Activated CD8-positive, alpha-beta T cell treated with anti-CD3 and anti-CD28 coated beads for 36 hours (primary cell): ENCODE measurements around the gene DGCR6. TPM values are rescaled to one million over a fixed set of nuclear protein-coding genes. Genes with fewer than 3 reads are reported as not detected.
A peak's percentile ranks its signal among the peaks of the same experiment; 100 is the strongest.
"Not testable (repeated sequence)": the region's sequence is repeated elsewhere in the genome, so short reads cannot be mapped to it uniquely, and the experiment has no call there.

Experiments used
- ATAC-seq: fragments of 200-7000 bp; cut with Tn5 transposase; one replicate; pipeline ENCODE4 v1.10.0; 2021; ENCODE audit warnings: mild to moderate bottlenecking, moderate library complexity
- CTCF ChIA-PET: fragments of 350-600 bp; sonication (Branson Sonifier 250); formaldehyde crosslinking; loops from one replicate; lab custom pipeline; 2021; ENCODE audit warnings: antibody characterized with exemption; lab: Charles Lee
- POLR2A ChIA-PET: fragments of 350-600 bp; sonication (Branson Sonifier 250); formaldehyde crosslinking; loops from one replicate; lab custom pipeline; 2021; ENCODE audit warnings: antibody characterized with exemption; lab: Charles Lee
- DNase-seq: peaks from one replicate; pipeline ENCODE4 v3.0.0-alpha.2; 2020
- H3K27ac Mint-ChIP-seq: one replicate; pipeline ENCODE4 v1.8.0; 2021; ENCODE audit warnings: mild to moderate bottlenecking, mixed read lengths
- H3K27me3 Mint-ChIP-seq: one replicate; pipeline ENCODE4 v1.8.0; 2021; ENCODE audit warnings: mixed read lengths
- H3K36me3 Mint-ChIP-seq: one replicate; pipeline ENCODE4 v1.8.0; 2021; ENCODE audit warnings: low read depth, mixed read lengths
- H3K4me1 Mint-ChIP-seq: one replicate; pipeline ENCODE4 v1.8.0; 2021; ENCODE audit warnings: low read depth, mixed read lengths
- H3K4me3 Mint-ChIP-seq: one replicate; pipeline ENCODE4 v1.8.0; 2021; ENCODE audit warnings: mild to moderate bottlenecking, moderate library complexity, mixed read lengths
- H3K9me3 Mint-ChIP-seq: one replicate; pipeline ENCODE4 v1.8.0; 2021; ENCODE audit warnings: mixed read lengths
- intact Hi-C: fragments of 100-400 bp; cut with micrococcal nuclease; formaldehyde crosslinking; loops from one replicate; pipeline ENCODE4 v1.10.0; 2022
- total RNA-seq, 2 experiments: library from RNA; stranded (reverse); gene quantifications; one replicate each; pipeline ENCODE4 v1.2.3, GENCODE V29; 2021
- TF ChIP-seq, protein P1 (sequence below): fragments of 200-600 bp; IDR thresholded peaks from one replicate; pipeline ENCODE4 v1.8.0; 2022; ENCODE audit warnings: antibody characterized with exemption, mild to moderate bottlenecking

The DGCR6 gene
- total RNA-seq, 2 experiments from 2014 or later, result 0.88 to 1.4 TPM

DNA sequence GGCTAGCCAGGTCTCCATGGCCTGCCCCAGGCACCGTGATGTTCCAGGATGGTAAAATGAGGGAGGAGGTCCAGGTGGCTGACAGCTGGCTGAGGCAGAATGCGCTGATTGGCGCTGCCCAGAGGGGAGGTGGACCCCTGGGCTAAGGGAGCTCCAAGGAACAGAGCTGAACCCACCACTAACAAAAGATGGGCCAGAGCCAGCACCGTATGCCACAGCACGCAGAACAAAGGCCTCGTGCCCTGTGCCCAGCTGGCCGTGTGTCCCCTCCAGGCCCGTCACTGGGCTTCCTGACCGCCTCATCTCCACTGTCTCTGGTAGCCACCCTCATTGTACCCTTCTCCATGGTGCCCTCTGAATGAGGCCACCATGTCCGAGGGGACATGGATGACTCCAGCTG, 49.6 kb downstream of the DGCR6 start:
- no peak overlapping the region for H3K4me3 Mint-ChIP-seq
- CTCF ChIA-PET, result interaction anchor here (1.1 kb wide), 1 partner anchor 674 kb away, joined by 3 read pairs; no protein-coding TSS in a partner anchor
- intact Hi-C loops, result no loop called here

DNA sequence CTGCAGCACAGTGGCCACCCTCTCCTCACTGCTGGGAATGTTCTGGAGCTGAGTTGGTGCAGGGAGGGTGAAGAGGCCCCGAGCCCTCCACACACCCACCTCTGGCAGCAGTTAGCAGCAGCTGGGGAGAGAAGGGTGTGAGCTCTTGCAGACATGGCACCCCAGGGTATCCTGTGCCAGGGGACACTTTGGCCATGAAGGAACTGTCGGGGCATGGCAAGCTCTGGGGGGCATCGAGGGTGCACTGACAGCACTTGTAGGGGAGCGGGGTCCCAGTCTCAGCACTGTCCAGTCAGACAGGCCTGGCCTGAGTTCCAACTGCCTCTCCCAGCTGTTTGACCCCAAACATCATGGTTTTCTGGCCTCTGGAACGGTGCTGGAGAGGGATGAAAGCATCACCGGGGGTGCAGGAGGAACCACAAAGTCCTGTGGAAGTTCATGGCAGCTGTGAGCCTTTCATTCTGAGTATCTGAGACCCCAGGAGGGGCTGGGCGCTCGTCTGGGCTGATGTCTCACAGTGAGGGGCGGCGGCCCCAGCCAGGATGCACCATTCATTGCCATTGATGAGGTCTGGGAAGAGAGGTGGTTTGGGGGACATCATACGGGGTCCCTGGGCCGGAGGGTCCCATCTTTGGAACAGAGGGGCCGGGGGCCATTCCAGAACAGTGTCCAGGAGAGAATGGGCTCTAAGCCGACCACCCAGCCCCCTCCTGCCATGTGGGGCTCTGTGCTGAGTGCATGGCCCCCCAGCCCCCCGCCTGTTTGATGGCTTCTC, 50.2 kb downstream of the DGCR6 start:
- H3K9me3 Mint-ChIP-seq, CTCF ChIA-PET, H3K4me3 Mint-ChIP-seq, H3K27ac Mint-ChIP-seq, intact Hi-C loops, POLR2A ChIA-PET, H3K36me3 Mint-ChIP-seq, H3K27me3 Mint-ChIP-seq, ATAC-seq, H3K4me1 Mint-ChIP-seq, DNase-seq: not testable (repeated sequence)

More for the DNA sequence above, 49.6 kb downstream of the DGCR6 start:
- TF ChIP-seq, protein P1, sequence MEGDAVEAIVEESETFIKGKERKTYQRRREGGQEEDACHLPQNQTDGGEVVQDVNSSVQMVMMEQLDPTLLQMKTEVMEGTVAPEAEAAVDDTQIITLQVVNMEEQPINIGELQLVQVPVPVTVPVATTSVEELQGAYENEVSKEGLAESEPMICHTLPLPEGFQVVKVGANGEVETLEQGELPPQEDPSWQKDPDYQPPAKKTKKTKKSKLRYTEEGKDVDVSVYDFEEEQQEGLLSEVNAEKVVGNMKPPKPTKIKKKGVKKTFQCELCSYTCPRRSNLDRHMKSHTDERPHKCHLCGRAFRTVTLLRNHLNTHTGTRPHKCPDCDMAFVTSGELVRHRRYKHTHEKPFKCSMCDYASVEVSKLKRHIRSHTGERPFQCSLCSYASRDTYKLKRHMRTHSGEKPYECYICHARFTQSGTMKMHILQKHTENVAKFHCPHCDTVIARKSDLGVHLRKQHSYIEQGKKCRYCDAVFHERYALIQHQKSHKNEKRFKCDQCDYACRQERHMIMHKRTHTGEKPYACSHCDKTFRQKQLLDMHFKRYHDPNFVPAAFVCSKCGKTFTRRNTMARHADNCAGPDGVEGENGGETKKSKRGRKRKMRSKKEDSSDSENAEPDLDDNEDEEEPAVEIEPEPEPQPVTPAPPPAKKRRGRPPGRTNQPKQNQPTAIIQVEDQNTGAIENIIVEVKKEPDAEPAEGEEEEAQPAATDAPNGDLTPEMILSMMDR, result no peak
- POLR2A ChIA-PET, result no interaction called here
- H3K4me1 Mint-ChIP-seq, result peaks cover 3% of the 10 kb centered on the region
- H3K27me3 Mint-ChIP-seq, result peaks cover 2% of the 10 kb centered on the region
- ATAC-seq, result no peak
- no peak overlapping the region for H3K27ac Mint-ChIP-seq
- DNase-seq, result no peak
- no peaks in the 10 kb centered on the region for H3K9me3 Mint-ChIP-seq
- no peaks in the 10 kb centered on the region for H3K36me3 Mint-ChIP-seq

DNA sequence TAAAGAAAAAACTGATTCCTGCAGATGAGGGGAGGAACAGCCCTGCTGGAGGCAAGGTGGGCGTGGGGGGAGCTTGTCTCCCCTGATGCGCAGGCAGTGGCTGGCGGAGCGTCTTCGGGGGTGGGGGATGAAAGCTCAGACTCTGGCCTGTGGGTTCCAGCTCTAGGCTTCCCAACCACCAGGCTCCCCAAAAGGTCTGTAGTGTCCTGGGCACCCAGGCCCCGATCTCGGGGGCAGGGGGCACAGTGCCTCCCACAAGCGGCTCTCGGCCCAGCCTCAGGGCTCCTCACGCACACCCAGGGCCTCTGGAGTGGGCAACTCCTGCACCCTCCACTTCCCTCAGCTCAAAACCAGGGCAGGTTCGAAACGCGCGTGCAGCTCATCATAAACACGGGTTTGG, 50.8 kb downstream of the DGCR6 start:
- CTCF ChIA-PET, POLR2A ChIA-PET, DNase-seq, H3K9me3 Mint-ChIP-seq, H3K4me3 Mint-ChIP-seq, H3K27me3 Mint-ChIP-seq, H3K4me1 Mint-ChIP-seq, ATAC-seq, H3K27ac Mint-ChIP-seq, H3K36me3 Mint-ChIP-seq, intact Hi-C loops: not testable (repeated sequence)

DNA sequence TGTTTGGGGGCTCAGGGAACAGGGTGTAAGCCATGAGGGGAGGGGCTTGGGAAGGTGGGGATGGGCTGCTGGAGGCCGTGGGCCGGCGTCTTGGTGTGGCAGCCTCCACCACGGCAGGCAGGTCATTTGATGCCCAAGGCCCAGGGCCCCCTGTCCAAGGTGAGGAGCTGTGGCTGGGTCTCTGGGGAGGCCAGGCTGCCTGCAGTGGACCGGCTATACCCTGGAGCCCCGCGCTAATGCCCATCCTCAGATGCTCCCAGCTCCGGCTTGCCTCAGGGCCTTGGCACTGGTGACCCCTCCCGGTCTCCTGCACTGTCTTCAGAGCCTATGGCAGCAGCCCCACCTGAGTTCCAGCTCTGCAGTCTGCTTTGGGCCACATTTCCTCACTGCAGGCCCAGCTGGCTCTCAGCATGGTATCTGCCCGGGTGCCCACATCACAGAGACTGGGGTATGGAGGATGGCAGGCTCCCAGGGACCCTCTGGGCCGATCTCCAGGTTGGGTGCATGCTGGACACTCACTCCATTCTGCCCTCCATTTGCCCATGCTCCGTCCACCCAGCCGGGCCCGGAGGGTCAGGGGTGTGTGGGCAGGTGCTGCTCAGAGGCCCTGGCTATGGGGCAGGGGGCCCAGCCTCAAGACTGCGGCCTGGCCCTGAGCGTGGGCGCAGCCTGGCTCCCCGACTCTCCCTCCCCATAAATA, 51.7 kb downstream of the DGCR6 start:
- POLR2A ChIA-PET, CTCF ChIA-PET, H3K4me1 Mint-ChIP-seq, ATAC-seq, H3K27ac Mint-ChIP-seq, H3K4me3 Mint-ChIP-seq, H3K27me3 Mint-ChIP-seq, H3K36me3 Mint-ChIP-seq, intact Hi-C loops, DNase-seq, H3K9me3 Mint-ChIP-seq: not testable (repeated sequence)

DNA sequence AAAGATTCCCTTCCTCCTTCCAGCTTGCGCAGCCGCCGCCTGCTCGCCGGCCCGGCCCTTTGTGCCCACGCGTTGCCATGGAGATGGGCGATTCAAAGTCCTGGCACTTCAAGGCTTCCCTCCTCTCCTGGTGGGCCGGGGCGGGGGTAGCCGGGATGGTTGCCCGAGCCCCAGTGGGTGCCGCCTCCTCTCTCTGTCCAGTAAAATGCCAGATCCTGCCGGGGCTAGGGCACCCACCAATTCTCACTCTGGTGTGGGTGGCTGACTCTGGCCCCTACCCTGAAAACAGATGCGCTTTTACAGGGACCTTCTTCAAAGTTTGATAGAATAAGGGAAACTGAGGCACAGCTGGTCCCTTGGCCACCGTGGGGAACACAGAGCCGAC, 52.2 kb downstream of the DGCR6 start:
- intact Hi-C loops, H3K36me3 Mint-ChIP-seq, H3K4me1 Mint-ChIP-seq, DNase-seq, H3K4me3 Mint-ChIP-seq, H3K27me3 Mint-ChIP-seq, CTCF ChIA-PET, H3K9me3 Mint-ChIP-seq, POLR2A ChIA-PET, H3K27ac Mint-ChIP-seq, ATAC-seq: not testable (repeated sequence)

DNA sequence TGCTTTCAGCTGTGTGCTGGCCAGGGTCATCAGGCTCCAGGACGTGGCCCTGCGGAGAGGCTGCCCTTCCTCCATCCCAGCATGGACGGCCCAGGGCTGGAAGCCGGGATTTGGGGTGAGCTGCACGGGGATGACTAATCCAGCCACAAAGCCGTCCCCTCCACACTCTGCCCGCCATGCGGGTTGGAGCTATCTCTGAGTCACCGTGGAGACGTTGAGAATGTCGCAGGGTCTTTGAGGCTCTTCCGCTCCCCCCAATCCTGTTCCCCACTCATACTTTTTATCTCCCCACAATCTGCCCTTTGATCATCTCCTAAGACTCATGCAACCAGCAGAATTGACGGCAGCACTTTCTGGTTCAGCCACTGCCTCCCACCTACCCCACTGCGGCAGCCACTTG, 52.6 kb downstream of the DGCR6 start:
- H3K27ac Mint-ChIP-seq, H3K9me3 Mint-ChIP-seq, POLR2A ChIA-PET, H3K4me3 Mint-ChIP-seq, CTCF ChIA-PET, H3K4me1 Mint-ChIP-seq, H3K36me3 Mint-ChIP-seq, H3K27me3 Mint-ChIP-seq, intact Hi-C loops: not testable (repeated sequence)
- ATAC-seq, result peak; percentile 72
- DNase-seq, result peak; percentile 51

DNA sequence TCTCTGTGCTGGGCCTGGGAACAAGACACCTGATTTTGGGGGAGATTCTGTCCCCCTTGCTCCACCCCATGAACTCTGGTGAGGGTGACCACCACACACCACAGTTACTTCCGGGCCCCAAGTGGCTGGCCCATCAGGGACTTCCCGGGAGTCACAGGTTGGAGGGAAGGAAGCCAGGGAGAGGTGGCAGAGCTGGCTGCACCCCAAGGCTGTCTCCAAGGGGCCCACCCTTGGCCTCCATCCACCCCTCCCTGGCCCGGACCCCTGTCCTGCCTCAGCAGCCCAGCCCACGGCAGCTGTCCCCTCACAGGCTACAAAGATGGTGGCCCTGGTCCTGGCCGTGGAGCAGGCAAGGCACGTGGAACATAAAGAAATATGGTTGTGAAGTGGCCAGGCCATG, 53.1 kb downstream of the DGCR6 start:
- intact Hi-C loops, CTCF ChIA-PET, POLR2A ChIA-PET, H3K4me1 Mint-ChIP-seq, H3K4me3 Mint-ChIP-seq, DNase-seq, H3K36me3 Mint-ChIP-seq, H3K27ac Mint-ChIP-seq, H3K9me3 Mint-ChIP-seq, H3K27me3 Mint-ChIP-seq, ATAC-seq: not testable (repeated sequence)

DNA sequence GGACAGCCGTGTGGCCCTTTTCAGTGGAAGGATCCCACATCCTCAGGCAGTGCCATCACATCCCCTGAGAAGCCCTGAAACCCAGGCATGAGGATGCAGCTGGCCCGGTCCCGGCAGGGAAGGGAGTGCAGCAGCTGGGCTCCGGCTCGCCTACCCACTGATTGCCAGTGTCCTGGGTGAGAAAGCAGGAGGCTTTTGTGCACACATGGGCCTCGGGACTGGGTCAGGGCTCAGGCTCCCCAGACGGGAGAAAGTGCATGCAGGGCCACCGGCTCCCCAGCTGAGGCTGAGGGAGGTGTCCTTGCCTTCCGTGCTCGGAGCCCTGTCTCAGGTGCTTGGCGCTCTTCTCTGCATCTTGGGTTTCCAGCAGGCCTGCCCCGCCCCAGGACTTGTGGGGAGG, 53.6 kb downstream of the DGCR6 start:
- H3K9me3 Mint-ChIP-seq, H3K36me3 Mint-ChIP-seq, CTCF ChIA-PET, H3K27me3 Mint-ChIP-seq, POLR2A ChIA-PET, ATAC-seq, H3K4me3 Mint-ChIP-seq, H3K27ac Mint-ChIP-seq, intact Hi-C loops, H3K4me1 Mint-ChIP-seq, DNase-seq: not testable (repeated sequence)

DNA sequence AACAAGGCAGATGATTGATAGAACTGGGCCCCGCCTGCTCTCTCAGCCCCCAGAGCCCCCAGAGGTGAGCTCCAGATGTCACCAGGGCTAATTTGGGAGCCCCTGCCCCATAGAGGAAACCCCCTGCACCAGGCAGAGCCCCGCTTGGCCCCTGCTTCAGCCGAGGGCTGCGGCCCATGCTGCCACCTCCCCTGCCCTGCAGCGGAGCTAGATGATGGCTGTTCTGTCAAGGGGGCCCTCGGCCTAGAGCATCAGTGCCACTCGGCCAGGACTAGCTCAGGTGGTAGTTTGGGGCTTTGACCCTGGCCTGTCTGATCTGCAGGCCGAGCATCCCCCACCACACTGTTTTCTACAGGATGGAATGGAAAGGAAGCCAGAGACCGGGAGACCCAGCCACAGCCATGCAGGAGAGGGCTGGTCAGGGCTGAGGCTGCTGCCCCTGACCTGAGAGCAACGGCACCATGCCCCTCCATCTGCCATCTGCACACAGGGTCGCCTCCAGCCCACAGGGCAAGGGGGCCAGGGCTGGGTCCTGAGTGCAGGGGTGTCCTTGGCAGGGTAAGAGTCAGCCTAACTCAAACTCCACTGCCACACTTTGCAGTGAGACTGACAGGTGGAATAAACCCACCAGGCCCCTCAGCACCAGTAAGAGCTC, 54.2 kb downstream of the DGCR6 start:
- intact Hi-C loops, DNase-seq, H3K9me3 Mint-ChIP-seq, H3K4me3 Mint-ChIP-seq, ATAC-seq, H3K27ac Mint-ChIP-seq, H3K27me3 Mint-ChIP-seq, POLR2A ChIA-PET, CTCF ChIA-PET, H3K4me1 Mint-ChIP-seq, H3K36me3 Mint-ChIP-seq: not testable (repeated sequence)

DNA sequence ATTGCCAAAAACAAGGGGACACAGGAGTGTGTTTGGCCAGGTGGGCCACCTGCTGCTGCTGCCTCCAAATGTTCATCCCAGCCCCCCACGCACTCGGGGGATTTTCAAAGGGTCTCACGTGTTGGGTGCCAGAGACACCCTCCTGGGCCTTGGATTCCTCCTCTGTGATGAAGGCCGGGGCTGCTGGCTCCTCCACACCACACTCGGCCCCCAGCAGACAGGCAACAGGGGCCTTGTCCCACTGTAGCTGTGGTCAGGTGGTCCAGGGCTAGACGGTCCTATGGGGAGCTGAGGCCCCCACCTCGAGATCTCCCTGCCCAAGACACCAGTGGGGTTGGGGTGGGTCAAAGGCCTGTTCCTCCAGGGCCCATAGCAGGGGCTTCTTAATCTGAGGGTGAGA, 55.1 kb downstream of the DGCR6 start:
- CTCF ChIA-PET, result not testable (repeated sequence)

More for the DNA sequence above, 55.1 kb downstream of the DGCR6 start:
- H3K4me3 Mint-ChIP-seq, intact Hi-C loops, H3K27me3 Mint-ChIP-seq, H3K27ac Mint-ChIP-seq, ATAC-seq, H3K36me3 Mint-ChIP-seq, DNase-seq, H3K9me3 Mint-ChIP-seq, H3K4me1 Mint-ChIP-seq, POLR2A ChIA-PET: not testable (repeated sequence)
